Measurements from ENCODE around the gene CYGB.
"Not testable (repeated sequence)": the region's sequence is repeated elsewhere in the genome, so short reads cannot be mapped to it uniquely, and the experiment has no call there.

Gene CYGB

DNA sequence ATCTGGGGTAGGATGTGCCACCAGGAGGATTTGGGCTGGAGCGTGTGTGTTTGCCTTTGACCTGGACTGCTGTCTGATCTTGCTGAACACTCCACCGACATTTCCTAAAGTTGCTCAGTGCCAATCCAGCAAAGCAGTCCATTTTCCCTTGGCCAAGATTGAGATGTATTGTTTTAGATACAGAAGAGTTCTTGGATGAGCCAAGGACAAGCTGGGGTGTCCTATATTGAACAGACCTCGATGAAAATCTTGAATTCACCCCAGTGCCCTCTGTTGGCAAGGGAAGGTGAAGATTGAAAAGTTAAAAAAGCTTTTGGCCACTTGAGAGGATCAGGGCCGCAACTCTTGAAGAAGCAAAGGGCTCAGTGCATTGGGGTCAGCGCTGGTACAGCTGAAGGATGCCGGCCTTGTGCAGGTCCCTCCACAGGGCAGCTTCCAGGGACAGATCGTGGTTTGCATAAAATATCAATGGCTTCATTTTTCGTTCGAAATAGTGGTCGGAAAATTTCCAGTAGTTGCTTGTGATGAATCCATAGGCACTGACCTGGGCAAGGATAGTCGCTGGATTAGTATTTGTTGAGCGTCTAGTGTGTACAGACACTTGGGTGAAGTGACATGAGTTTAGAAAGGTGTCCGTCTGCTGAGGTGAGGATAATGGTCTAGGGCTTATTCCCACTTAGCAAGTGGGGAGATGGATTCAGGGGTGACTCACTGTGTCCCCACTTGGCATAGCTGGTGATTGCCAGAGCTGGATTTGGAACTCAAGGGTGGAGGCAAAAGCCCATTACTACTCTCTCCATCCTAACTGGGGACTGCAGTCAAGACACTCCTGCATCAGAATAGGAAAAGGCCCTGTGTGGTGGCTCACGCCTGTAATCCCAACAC is 28.5 kb upstream of the CYGB start:
- peaks cover 5% of the 10 kb centered on the region for H3K27me3 Mint-ChIP-seq (ENCODE audit: low read depth, poor library complexity)
- H3K9me3 Mint-ChIP-seq: no peaks in the 10 kb centered on the region
- peak overlapping the region; percentile 47 for H3K27ac Mint-ChIP-seq
- TF ChIP-seq CTCF (IDR thresholded peaks at IDR 0.05): no peak
- peaks cover 42% of the 10 kb centered on the region for H3K36me3 Mint-ChIP-seq (ENCODE audit: low read depth)
- H3K4me1 Mint-ChIP-seq: peaks cover 50% of the 10 kb centered on the region
- no peak for DNase-seq
- H3K4me3 Mint-ChIP-seq: no peak overlapping the region

DNA sequence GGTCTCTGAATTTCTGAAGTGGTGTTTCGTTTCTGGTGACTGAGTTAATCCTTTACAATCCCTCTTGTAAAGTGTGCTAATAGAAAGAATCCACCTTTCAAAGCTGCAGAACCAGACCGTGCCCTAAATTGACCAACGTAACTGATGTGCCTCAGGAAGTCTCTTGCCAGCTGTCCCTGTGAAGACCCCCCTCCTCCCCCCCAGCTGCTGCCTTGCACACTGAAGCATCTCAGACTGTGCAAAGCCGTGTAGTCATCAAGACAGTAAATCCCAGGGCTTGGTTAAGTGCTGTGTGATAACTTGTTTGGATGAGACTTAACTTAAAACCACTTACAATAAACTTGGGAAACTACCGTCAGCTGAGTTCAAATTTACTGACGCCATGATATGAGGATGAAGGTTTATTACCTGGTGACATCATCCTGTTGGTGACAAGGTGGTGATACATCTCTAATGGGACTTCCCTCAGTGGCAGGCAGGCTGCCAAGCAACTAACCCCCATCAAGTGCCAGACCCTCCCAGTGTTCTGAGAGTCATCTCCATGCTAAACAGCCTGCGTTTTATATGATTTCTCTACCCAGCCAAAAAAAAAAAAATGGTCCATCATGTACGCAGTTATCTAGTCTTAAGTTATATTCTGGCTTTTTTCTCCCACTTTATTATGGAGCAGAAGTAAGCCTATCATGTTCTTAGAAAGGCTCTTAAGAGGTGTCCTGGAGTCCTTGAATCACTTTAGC is 27.6 kb upstream of the CYGB start:
- Mint-ChIP-seq H3K4me1 (peaks cover 58% of the 10 kb centered on the region), H3K27ac (peak overlapping the region; percentile 64), H3K36me3 (ENCODE audit: low read depth) (peaks cover 49% of the 10 kb centered on the region)
- DNase-seq; H3K27me3 Mint-ChIP-seq (ENCODE audit: low read depth, poor library complexity); H3K4me3 Mint-ChIP-seq; H3K9me3 Mint-ChIP-seq: not testable (repeated sequence)

DNA sequence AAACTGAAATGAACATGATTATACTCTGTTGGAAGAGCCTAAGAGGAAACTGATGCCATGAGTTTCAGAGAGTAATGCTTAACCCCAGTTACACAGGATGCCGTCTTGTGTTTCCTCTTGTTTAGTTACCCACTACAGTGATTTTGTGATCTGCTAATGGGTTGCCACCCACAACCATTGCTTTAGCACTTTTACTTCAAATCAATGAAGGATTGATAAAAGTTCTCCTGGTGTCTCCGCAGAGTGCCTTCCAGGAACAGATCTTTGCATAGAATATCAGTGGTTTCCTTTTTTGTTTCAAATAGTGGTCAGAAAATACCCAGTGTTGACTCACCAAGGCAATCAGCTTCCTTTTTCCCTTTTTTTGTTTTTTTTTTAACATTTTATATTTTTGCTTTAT is 25.9 kb upstream of the CYGB start:
- H3K9me3 Mint-ChIP-seq; H3K27ac Mint-ChIP-seq; H3K4me3 Mint-ChIP-seq; H3K27me3 Mint-ChIP-seq (ENCODE audit: low read depth, poor library complexity); DNase-seq: not testable (repeated sequence)
- Mint-ChIP-seq H3K36me3 (ENCODE audit: low read depth) (peaks cover 59% of the 10 kb centered on the region), H3K4me1 (peaks cover 67% of the 10 kb centered on the region)

- no peak for DNase-seq
- H3K27ac Mint-ChIP-seq: peak overlapping the region; percentile 90
- no peak overlapping the region for H3K4me3 Mint-ChIP-seq
- H3K36me3 Mint-ChIP-seq (ENCODE audit: low read depth): peaks cover 59% of the 10 kb centered on the region
- H3K4me1 Mint-ChIP-seq: peaks cover 67% of the 10 kb centered on the region
- no peaks in the 10 kb centered on the region for H3K9me3 Mint-ChIP-seq
- no peak for TF ChIP-seq CTCF (IDR thresholded peaks at IDR 0.05)
- H3K27me3 Mint-ChIP-seq (ENCODE audit: low read depth, poor library complexity): no peaks in the 10 kb centered on the region
Observed at GRCh38 chr17:76562734-76563148, 25.2 kb upstream of the CYGB start.

- Mint-ChIP-seq H3K27me3 (ENCODE audit: low read depth, poor library complexity) (no peaks in the 10 kb centered on the region), H3K4me1 (peaks cover 67% of the 10 kb centered on the region), H3K36me3 (ENCODE audit: low read depth) (peaks cover 59% of the 10 kb centered on the region), H3K9me3 (peaks cover 4% of the 10 kb centered on the region), H3K27ac (peak overlapping the region; percentile 37), H3K4me3 (peak overlapping the region; percentile 12)
- DNase-seq: no peak
- no peak for TF ChIP-seq CTCF (IDR thresholded peaks at IDR 0.05)
Observed at GRCh38 chr17:76561799-76562268, 24.3 kb upstream of the CYGB start.

GRCh38 chr17:76561332-76561731 is 23.8 kb upstream of the CYGB start:
- Mint-ChIP-seq H3K27me3 (ENCODE audit: low read depth, poor library complexity) (no peaks in the 10 kb centered on the region), H3K4me1 (peaks cover 65% of the 10 kb centered on the region), H3K27ac (no peak overlapping the region), H3K36me3 (ENCODE audit: low read depth) (peaks cover 58% of the 10 kb centered on the region), H3K9me3 (peaks cover 4% of the 10 kb centered on the region), H3K4me3 (peak overlapping the region; percentile 12)
- no peak for TF ChIP-seq CTCF (IDR thresholded peaks at IDR 0.05)
- no peak for DNase-seq
